A673 (cell line): ENCODE data around the gene RAVER2. TPM values are rescaled to one million over a fixed set of nuclear protein-coding genes. Genes with fewer than 3 reads are reported as not detected.

Source experiments
- BruUV-seq: library from RNA; stranded (reverse); fragments of 400-500 nt; replicated peaks from 2 replicates; lab custom pipeline; 2021; lab: Mats Ljungman, UMichigan
- CTCF ChIA-PET: fragments of 300-600 bp; sonication (Branson Sonifier 250); formaldehyde crosslinking; loops from one replicate; lab custom pipeline; 2022; ENCODE audit warnings: antibody characterized with exemption; lab: Charles Lee
- POLR2A ChIA-PET: fragments of 300-600 bp; sonication (Branson Sonifier 250); formaldehyde crosslinking; loops from one replicate; lab custom pipeline; 2022; ENCODE audit warnings: antibody characterized with exemption; ENCODE audit not compliant: low non-redundant PET; lab: Charles Lee
- DNase-seq: peaks from one replicate; pipeline ENCODE4 v3.0.0-alpha.2; 2015; ENCODE audit warnings: low spot score
- H3K27ac ChIP-seq: fragments of 200-600 bp; sonication (generic); 2 replicates; pipeline ENCODE4 v1.5.1; 2016; ENCODE audit warnings: mixed run types, low read depth, mild to moderate bottlenecking, mixed read lengths, antibody characterized with exemption, low read length; ENCODE audit not compliant: poor library complexity, severe bottlenecking
- H3K27me3 ChIP-seq: fragments of 200-600 bp; sonication (generic); replicated peaks from 2 replicates; pipeline ENCODE4 v1.6.1; 2017; ENCODE audit warnings: mixed run types, low read depth, mild to moderate bottlenecking, mixed read lengths, antibody characterized with exemption, low read length; ENCODE audit not compliant: insufficient read depth, poor library complexity
- H3K36me3 ChIP-seq: fragments of 200-600 bp; sonication (generic); 2 replicates; pipeline ENCODE4 v1.6.1; 2016; ENCODE audit warnings: mixed run types, mild to moderate bottlenecking, mixed read lengths, antibody characterized with exemption, low read length; ENCODE audit not compliant: insufficient read depth, poor library complexity, severe bottlenecking
- H3K4me1 ChIP-seq: fragments of 200-600 bp; sonication (generic); 2 replicates; pipeline ENCODE4 v1.6.1; 2017; ENCODE audit warnings: mixed run types, mild to moderate bottlenecking, mixed read lengths, antibody characterized with exemption, low read length; ENCODE audit not compliant: insufficient read depth, poor library complexity, severe bottlenecking
- H3K4me3 ChIP-seq: fragments of 200-600 bp; sonication (generic); 2 replicates; pipeline ENCODE4 v1.5.1; 2016; ENCODE audit warnings: low read depth, mixed run types, mild to moderate bottlenecking, mixed read lengths, low read length; ENCODE audit not compliant: poor library complexity, severe bottlenecking
- H3K9me3 ChIP-seq: fragments of 200-600 bp; sonication (generic); 2 replicates; pipeline ENCODE4 v1.6.1; 2016; ENCODE audit warnings: mixed run types, low read depth, mild to moderate bottlenecking, mixed read lengths, antibody characterized with exemption, low read length; ENCODE audit not compliant: poor library complexity, severe bottlenecking
- CTCF ChIP-seq: fragments of 300-800, 200-600 bp; sonication (generic); conservative IDR thresholded peaks from 2 replicates; pipeline ENCODE4 v1.5.1; 2017; ENCODE audit warnings: low read depth, mild to moderate bottlenecking, antibody characterized with exemption, low read length, moderate library complexity, mixed read lengths
- EZH2 ChIP-seq: fragments of 200-600 bp; sonication (generic); IDR thresholded peaks from 2 replicates; pipeline ENCODE4 v1.6.1; 2017; ENCODE audit warnings: borderline replicate concordance, low read depth, mild to moderate bottlenecking, mixed read lengths, antibody characterized with exemption, low read length; ENCODE audit not compliant: poor library complexity, severe bottlenecking
- intact Hi-C: fragments of 100-400 bp; cut with micrococcal nuclease; formaldehyde crosslinking; loops from one replicate; pipeline ENCODE4 v1.10.0; 2022; ENCODE audit not compliant: unreplicated experiment
- total RNA-seq: library from RNA; stranded (reverse); gene quantifications from 2 replicates; pipeline ENCODE4 v1.2.3, GENCODE V29; 2021

Gene RAVER2
- total RNA-seq, 1 experiment from 2014 or later: 34.1 TPM

GRCh38 chr1:64750875-64751274 lies 6.0 kb downstream of the RAVER2 start:
- no peak for TF ChIP-seq CTCF
- TF ChIP-seq EZH2: no peak
- H3K9me3 ChIP-seq: no peaks in the 10 kb centered on the region
- H3K4me1 ChIP-seq: peaks cover 52% of the 10 kb centered on the region
- H3K36me3 ChIP-seq: no peaks in the 10 kb centered on the region
- CTCF ChIA-PET: no interaction called here
- POLR2A ChIA-PET: no interaction called here
- no peak overlapping the region for H3K27ac ChIP-seq
- no peaks in the 10 kb centered on the region for H3K27me3 ChIP-seq
- DNase-seq: no peak
- no peak overlapping the region for H3K4me3 ChIP-seq
- intact Hi-C loops: no loop called here
- BruUV-seq: no TSS peak

- no peak overlapping the region for H3K4me3 ChIP-seq
- POLR2A ChIA-PET: interaction anchor here (0.7 kb wide), 1 partner anchor 124 kb away, joined by 3 read pairs; no protein-coding TSS in a partner anchor
- no peak overlapping the region for H3K27ac ChIP-seq
- BruUV-seq: no TSS peak
- H3K27me3 ChIP-seq: no peaks in the 10 kb centered on the region
- H3K9me3 ChIP-seq: peaks cover 7% of the 10 kb centered on the region
- intact Hi-C loops: no loop called here
- peaks cover 8% of the 10 kb centered on the region for H3K36me3 ChIP-seq
- CTCF ChIA-PET: no interaction called here
- TF ChIP-seq EZH2: no peak
- TF ChIP-seq CTCF: no peak
- DNase-seq: no peak
- peaks cover 35% of the 10 kb centered on the region for H3K4me1 ChIP-seq
Observed at GRCh38 chr1:64754173-64754572, 9.3 kb downstream of the RAVER2 start.

- DNase-seq: no peak
- no peak for TF ChIP-seq EZH2
- Histone ChIP-seq H3K27ac (no peak overlapping the region), H3K9me3 (peaks cover 7% of the 10 kb centered on the region), H3K27me3 (no peaks in the 10 kb centered on the region), H3K36me3 (peaks cover 8% of the 10 kb centered on the region), H3K4me1 (peaks cover 33% of the 10 kb centered on the region), H3K4me3 (no peak overlapping the region)
- ChIA-PET CTCF (no interaction called here), POLR2A (no interaction called here)
- intact Hi-C loops: no loop called here
- no TSS peak for BruUV-seq
Observed at GRCh38 chr1:64755361-64755760, 10.5 kb downstream of the RAVER2 start.

- Histone ChIP-seq H3K4me1 (peaks cover 27% of the 10 kb centered on the region), H3K9me3 (peaks cover 7% of the 10 kb centered on the region), H3K27me3 (no peaks in the 10 kb centered on the region), H3K27ac (no peak overlapping the region), H3K36me3 (peaks cover 8% of the 10 kb centered on the region), H3K4me3 (no peak overlapping the region)
- CTCF ChIA-PET: no interaction called here
- BruUV-seq: no TSS peak
- intact Hi-C loops: no loop called here
- TF ChIP-seq CTCF (no peak), EZH2 (no peak)
- POLR2A ChIA-PET: no interaction called here
- no peak for DNase-seq
Observed at GRCh38 chr1:64756770-64757169, 11.9 kb downstream of the RAVER2 start.
